Muscle of leg (tissue), 11 donors: ENCODE data around the gene WWOX. TPM values are rescaled to one million over a fixed set of nuclear protein-coding genes. Genes with fewer than 3 reads are reported as not detected.

Experiments used
- DNase-seq: peaks from one replicate; pipeline ENCODE4 v3.0.0; 2013
- H3K27ac ChIP-seq: one replicate; pipeline ENCODE4 v1.5.1; 2013; ENCODE audit warnings: mild to moderate bottlenecking, low read length, control low read depth
- H3K27me3 ChIP-seq: one replicate; pipeline ENCODE4 v1.6.1; 2013; ENCODE audit warnings: low read length; ENCODE audit not compliant: control insufficient read depth, insufficient read depth
- H3K36me3 ChIP-seq: one replicate; pipeline ENCODE4 v1.6.1; 2013; ENCODE audit warnings: low read length; ENCODE audit not compliant: control insufficient read depth, insufficient read depth
- H3K4me1 ChIP-seq: one replicate; pipeline ENCODE4 v1.6.1; 2013; ENCODE audit warnings: low read length; ENCODE audit not compliant: control insufficient read depth, insufficient read depth
- H3K4me3 ChIP-seq: one replicate; pipeline ENCODE4 v1.5.1; 2013; ENCODE audit warnings: low read length, control low read depth
- H3K9me3 ChIP-seq: replicated peaks from 2 replicates; pipeline ENCODE4 v1.6.1; 2013; ENCODE audit warnings: low read depth, low read length; ENCODE audit not compliant: control insufficient read depth
- WGBS: methylation state at CpG from one replicate; pipeline ENCODE4 v1.1.5; 2013; ENCODE audit warnings: missing lambda C conversion rate; ENCODE audit not compliant: insufficient coverage; 5-methylcytosine and 5-hydroxymethylcytosine counted together
- polyA plus RNA-seq, 8 donors: library from polyadenylated mRNA; unstranded; fragments of 120-200 nt; gene quantifications; one replicate each; pipeline versions ENCODE4 v1.2.1 to v1.2.3, GENCODE V29; 2013; ENCODE audit warnings: inconsistent platforms in 1 of 8, low replicate concordance in 1 of 8; ENCODE audit not compliant: insufficient read length in 8 of 8, insufficient read depth in 1 of 8
- total RNA-seq: library from RNA; stranded (reverse); fragments of 120-200 nt; gene quantifications from one replicate; pipeline ENCODE4 v1.2.4, GENCODE V29; 2013

The WWOX gene
- total and polyA plus RNA-seq, 9 donors = 8.1 to 15.8 (median 12.2) TPM

DNA sequence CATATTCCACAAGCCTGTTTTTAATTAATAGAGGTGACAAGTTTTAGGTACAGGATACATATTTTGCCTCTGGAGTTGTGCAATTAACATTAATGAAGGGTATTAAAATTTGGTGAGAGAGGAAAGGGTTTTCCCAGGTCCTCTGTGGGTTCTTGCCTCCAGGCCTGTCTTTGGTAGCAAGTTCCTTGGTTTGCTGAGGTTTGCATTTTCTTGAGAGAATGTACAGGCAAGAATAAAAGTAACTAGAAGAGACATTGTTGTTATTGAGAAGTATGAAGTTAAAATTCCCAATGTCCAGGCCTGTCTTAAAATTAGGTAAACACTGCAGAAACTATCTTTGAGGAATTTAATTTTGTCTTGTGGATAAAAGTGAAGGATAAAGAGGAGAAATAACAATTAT lies 316.9 kb downstream of the WWOX start:
- Histone ChIP-seq H3K27me3 (no peaks in the 10 kb centered on the region), H3K27ac (no peak overlapping the region), H3K36me3 (no peaks in the 10 kb centered on the region)

DNA sequence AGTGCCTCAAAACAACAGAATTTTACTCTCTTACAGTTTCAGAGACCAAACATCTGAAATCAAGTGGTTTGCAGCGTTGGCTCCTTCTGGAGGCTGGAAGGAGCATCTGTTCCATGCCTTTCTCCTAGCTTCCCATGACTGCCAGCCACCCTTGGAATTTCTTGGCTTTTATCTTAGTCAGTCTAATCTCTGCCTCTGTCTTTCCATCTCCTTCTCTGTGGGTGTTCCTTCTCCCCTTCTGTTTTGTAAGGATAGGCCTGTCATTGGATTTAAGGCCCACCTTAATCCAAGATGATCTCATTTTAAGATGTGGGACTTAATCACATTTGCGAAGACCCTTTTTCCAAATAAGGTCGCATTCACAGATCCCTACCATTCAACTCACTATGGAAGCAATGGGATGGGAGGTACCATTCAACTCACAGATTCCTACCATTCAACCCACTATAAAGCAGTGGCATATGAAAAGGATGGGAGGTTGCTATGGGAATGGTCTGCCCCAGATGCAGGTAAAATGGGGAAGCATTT lies 321.8 kb downstream of the WWOX start:
- no peaks in the 10 kb centered on the region for H3K27me3 ChIP-seq
- no peaks in the 10 kb centered on the region for H3K36me3 ChIP-seq
- H3K4me3 ChIP-seq = no peak overlapping the region
- no CpG with 5 or more reads among the region's 3 CpGs for WGBS
- no peaks in the 10 kb centered on the region for H3K9me3 ChIP-seq
- H3K27ac ChIP-seq = no peak overlapping the region
- DNase-seq = no peak
- peaks cover 2% of the 10 kb centered on the region for H3K4me1 ChIP-seq

More for the DNA sequence above, 316.9 kb downstream of the WWOX start:
- no peak for DNase-seq
- Histone ChIP-seq H3K9me3 (no peaks in the 10 kb centered on the region), H3K4me1 (no peaks in the 10 kb centered on the region), H3K4me3 (no peak overlapping the region)

DNA sequence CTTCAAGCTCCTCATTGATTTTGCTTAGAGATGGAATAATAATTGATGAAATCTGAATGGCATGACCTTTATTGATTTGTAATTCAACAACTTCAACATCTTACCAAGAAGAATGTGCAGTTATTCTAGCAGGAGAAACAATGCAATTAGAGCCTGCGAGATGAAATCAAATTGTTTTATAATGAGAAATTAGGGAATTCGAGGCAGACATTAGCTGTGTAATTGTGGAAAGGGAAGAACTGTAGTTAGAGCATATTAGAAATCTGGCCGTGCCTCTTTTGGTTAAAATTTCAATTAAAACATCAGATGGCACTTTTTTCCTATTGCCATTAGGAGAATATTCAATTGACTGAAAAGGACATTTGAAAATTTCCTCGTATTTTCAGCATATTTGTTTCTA lies 325.8 kb downstream of the WWOX start:
- DNase-seq = no peak
- Histone ChIP-seq H3K27ac (no peak overlapping the region), H3K36me3 (no peaks in the 10 kb centered on the region), H3K27me3 (no peaks in the 10 kb centered on the region), H3K9me3 (no peaks in the 10 kb centered on the region), H3K4me3 (no peak overlapping the region), H3K4me1 (peaks cover 2% of the 10 kb centered on the region)
- WGBS = 100% methylated on average over 1 of the region's 4 CpGs

DNA sequence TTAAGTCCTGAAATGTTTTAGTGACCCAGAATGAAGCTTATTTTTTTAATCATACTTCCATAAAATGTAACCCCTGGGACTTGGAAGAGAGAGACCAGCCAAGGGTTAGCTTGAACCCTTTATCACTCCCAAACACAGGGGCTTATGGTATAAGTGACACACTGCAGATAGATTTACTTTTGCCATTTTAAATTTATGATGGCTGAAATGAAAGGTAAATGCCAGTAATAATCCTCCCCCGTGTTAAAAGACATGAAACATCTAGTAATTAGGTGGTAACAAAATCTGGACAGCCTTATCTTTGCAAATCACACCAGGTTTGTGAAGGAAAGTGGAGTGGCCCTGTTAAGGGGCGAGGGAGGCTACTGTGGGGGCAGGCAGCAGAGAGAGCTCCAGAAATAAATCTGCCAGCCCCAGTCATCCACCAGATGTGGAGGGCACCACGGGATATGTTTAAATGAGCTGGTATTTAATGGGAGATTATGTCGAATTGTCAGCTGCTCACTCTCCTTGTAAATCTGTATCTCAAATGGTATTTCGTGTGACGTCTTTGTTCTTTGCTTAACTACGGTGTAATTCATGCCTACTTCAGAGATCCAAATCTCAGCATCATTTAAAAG lies 326.5 kb downstream of the WWOX start:
- Histone ChIP-seq H3K4me1 (peaks cover 2% of the 10 kb centered on the region), H3K27ac (no peak overlapping the region), H3K4me3 (no peak overlapping the region), H3K9me3 (no peaks in the 10 kb centered on the region), H3K27me3 (no peaks in the 10 kb centered on the region), H3K36me3 (no peaks in the 10 kb centered on the region)
- peak; percentile 63 for DNase-seq
- WGBS = 88% methylated on average over 1 of the region's 7 CpGs

DNA sequence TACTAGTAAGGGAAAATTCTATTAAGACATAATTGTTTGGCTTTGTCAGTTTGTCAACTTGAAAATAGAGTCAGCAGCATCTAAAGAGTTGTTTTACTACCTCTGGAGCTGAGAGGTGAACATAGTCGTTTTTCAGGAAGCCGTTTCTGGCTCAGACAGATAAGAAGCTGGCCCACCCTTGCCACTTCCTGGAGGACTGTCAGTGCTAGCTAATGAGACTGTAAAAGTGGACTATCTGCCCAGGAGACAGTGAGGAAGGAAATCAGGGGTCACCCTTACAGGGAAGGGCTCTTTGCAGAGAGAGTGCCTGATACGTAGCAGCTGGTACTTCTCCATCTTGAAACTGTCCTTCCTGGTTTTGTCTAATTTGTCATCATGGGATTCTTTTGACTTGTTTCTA lies 328.7 kb downstream of the WWOX start:
- 42% methylated on average over 2 of the region's 3 CpGs for WGBS
- Histone ChIP-seq H3K27me3 (no peaks in the 10 kb centered on the region), H3K27ac (no peak overlapping the region), H3K4me1 (peaks cover 2% of the 10 kb centered on the region), H3K4me3 (no peak overlapping the region), H3K36me3 (no peaks in the 10 kb centered on the region), H3K9me3 (no peaks in the 10 kb centered on the region)
- DNase-seq = no peak

DNA sequence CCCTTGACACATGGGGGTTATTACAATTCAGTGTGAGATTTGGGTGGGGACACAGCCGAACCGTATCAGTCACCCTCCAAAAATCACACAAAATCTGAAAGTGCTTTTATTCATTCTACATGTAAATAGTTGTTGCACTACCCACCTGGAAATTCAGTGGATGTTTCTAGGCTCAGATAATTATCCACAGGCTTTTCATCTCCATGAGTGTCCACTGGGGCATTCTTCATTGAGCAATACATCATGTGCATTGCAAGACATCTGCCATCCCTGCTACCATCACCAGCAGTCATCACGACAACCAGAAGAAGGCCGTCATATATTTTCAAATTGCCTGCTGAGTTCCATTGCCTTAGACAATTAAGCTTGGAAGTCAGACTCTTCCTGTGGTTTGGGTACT lies 330.8 kb downstream of the WWOX start:
- no peaks in the 10 kb centered on the region for H3K36me3 ChIP-seq
- no peak for DNase-seq
- no peaks in the 10 kb centered on the region for H3K27me3 ChIP-seq
- no peak overlapping the region for H3K27ac ChIP-seq
- no peaks in the 10 kb centered on the region for H3K9me3 ChIP-seq
- 83% methylated on average over 1 of the region's 4 CpGs for WGBS
- no peak overlapping the region for H3K4me3 ChIP-seq
- H3K4me1 ChIP-seq = peaks cover 2% of the 10 kb centered on the region

DNA sequence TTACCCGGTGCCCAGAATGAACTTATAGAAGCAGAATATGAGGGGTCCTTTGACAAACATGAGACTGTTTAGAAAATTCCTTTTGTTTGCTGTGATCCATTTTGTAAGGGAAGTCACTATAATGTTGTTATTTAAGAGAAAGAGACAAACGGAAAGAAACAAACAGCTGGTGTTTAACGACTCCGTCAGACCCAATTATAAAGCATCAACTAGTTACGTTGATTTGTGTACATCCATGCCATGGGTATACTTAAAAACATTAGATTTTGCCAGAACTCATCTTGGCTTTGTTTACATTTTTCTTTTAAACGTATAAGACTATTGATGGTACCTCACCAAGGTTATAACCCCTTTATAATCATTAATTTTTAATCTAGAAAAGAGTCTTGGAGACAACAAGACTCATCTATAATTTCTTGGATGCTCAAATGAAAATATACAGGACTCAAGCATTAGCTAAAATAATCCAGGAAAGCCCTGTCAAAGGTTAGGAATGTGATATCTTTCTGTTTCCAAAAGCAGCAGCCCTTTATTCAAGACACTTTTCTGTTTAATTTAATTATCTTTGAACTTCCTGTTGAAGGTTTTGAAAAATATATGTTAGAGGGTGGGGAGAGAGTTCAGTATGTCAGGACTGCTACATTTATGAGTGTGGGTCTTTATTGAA lies 331.7 kb downstream of the WWOX start:
- no peak overlapping the region for H3K4me3 ChIP-seq
- no peak overlapping the region for H3K27ac ChIP-seq
- H3K9me3 ChIP-seq = no peaks in the 10 kb centered on the region
- H3K36me3 ChIP-seq = no peaks in the 10 kb centered on the region
- no peaks in the 10 kb centered on the region for H3K27me3 ChIP-seq
- H3K4me1 ChIP-seq = peaks cover under 1% of the 10 kb centered on the region
- WGBS = 40% methylated on average over 1 of the region's 6 CpGs
- no peak for DNase-seq

DNA sequence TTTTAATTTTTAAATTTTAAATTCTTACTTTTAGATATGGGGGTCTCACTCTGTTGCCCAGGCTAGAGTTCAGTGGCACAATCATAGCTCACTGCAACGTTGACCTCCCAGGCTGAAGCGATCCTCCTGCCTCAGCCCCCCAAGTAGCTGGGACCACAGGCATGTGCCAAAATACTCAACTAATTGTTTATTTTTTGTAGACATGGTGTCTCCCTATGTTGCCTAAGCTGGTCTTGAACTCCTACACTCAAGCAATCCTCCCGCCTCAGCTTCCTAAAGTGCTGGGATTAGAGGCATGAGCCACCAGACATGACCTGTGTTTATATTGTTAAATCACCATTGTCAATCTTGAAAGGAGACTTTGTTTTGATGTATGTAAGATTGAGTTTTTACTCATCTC lies 332.2 kb downstream of the WWOX start:
- Histone ChIP-seq H3K36me3 (no peaks in the 10 kb centered on the region), H3K27me3 (no peaks in the 10 kb centered on the region), H3K27ac (no peak overlapping the region), H3K4me1 (no peaks in the 10 kb centered on the region), H3K4me3 (no peak overlapping the region), H3K9me3 (no peaks in the 10 kb centered on the region)
- no peak for DNase-seq
- WGBS = no CpG with 5 or more reads among the region's 3 CpGs

DNA sequence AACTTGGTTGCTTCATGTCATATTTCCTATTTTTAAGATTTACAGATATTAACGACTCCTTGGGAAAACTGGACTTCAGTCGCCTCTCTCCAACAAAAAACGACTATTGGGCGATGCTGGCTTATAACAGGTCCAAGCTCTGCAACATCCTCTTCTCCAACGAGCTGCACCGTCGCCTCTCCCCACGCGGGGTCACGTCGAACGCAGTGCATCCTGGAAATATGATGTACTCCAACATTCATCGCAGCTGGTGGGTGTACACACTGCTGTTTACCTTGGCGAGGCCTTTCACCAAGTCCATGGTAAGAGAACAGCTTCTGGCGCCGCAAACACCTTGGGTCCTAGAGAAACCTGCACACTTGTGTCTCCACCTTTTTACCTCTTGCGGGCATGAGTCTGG lies 333.0 kb downstream of the WWOX start:
- no peak for DNase-seq
- Histone ChIP-seq H3K9me3 (no peaks in the 10 kb centered on the region), H3K4me3 (no peak overlapping the region), H3K36me3 (no peaks in the 10 kb centered on the region), H3K27ac (no peak overlapping the region), H3K27me3 (no peaks in the 10 kb centered on the region), H3K4me1 (no peaks in the 10 kb centered on the region)
- 94% methylated on average over 16 of the region's 17 CpGs for whole genome bisulfite sequencing

DNA sequence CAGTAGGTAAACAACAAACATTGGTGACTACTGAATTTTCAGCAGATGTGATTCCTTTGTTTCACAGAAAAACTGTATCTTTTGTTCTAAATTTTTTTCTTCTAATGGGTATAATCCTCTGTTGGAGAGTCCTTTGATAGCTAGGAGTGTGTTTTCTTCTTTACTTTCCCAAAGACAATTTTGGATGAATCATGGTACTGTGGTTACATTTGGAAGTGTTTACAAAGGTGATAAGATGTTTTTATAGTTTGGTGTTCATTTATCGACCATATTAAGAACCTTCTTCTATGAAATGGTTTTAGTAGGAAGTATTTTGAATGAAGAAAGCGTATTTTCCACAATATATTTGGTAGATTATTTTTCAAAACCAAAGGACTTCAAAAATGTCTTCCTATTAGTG lies 333.7 kb downstream of the WWOX start:
- Histone ChIP-seq H3K4me3 (no peak overlapping the region), H3K27ac (no peak overlapping the region), H3K4me1 (no peaks in the 10 kb centered on the region), H3K36me3 (no peaks in the 10 kb centered on the region), H3K27me3 (no peaks in the 10 kb centered on the region), H3K9me3 (no peaks in the 10 kb centered on the region)
- DNase-seq = no peak
- no CpG with 5 or more reads among the region's 2 CpGs for WGBS
